ENCODE results near the gene CPNE4. TPM values are rescaled to one million over a fixed set of nuclear protein-coding genes. Genes with fewer than 3 reads are reported as not detected.

Gene CPNE4
- total RNA-seq, 1 donor from 2014 or later = not detected

GRCh38 chr3:131819381-131820055 lies 215.3 kb downstream of the CPNE4 start:
- Histone ChIP-seq H3K4me1 (ENCODE audit: control insufficient read depth in 3 of 3, insufficient read depth in 3 of 3, low read length in 3 of 3) (peaks cover 0 to 5% (median 0%) of the 10 kb centered on the region in 3 donors), H3K9ac (ENCODE audit: low read depth in 1 of 3, low read length in 3 of 3) (no peak overlapping the region), H3K9me3 (ENCODE audit: control insufficient read depth in 3 of 3, low read length in 3 of 3) (no peaks in the 10 kb centered on the region), H3K36me3 (ENCODE audit: control insufficient read depth in 3 of 3, insufficient read depth in 3 of 3, low read length in 3 of 3) (no peaks in the 10 kb centered on the region), H3K4me3 (ENCODE audit: low read length in 3 of 3) (no peak overlapping the region), H3K27me3 (ENCODE audit: control insufficient read depth in 3 of 3, insufficient read depth in 3 of 3, low read length in 3 of 3) (no peaks in the 10 kb centered on the region), H3K27ac (ENCODE audit: low read depth, low read length) (no peak overlapping the region)

GRCh38 chr3:131812433-131812832 lies 222.4 kb downstream of the CPNE4 start:
- Histone ChIP-seq H3K9ac (ENCODE audit: low read depth in 1 of 3, low read length in 3 of 3) (no peak overlapping the region), H3K36me3 (ENCODE audit: control insufficient read depth in 3 of 3, insufficient read depth in 3 of 3, low read length in 3 of 3) (no peaks in the 10 kb centered on the region), H3K4me1 (ENCODE audit: control insufficient read depth in 3 of 3, insufficient read depth in 3 of 3, low read length in 3 of 3) (no peaks in the 10 kb centered on the region), H3K9me3 (ENCODE audit: control insufficient read depth in 3 of 3, low read length in 3 of 3) (no peaks in the 10 kb centered on the region), H3K27me3 (ENCODE audit: control insufficient read depth in 3 of 3, insufficient read depth in 3 of 3, low read length in 3 of 3) (no peaks in the 10 kb centered on the region), H3K27ac (ENCODE audit: low read depth, low read length) (no peak overlapping the region), H3K4me3 (ENCODE audit: low read length in 3 of 3) (no peak overlapping the region)

GRCh38 chr3:131811481-131811880 lies 223.3 kb downstream of the CPNE4 start:
- Histone ChIP-seq H3K9me3 (ENCODE audit: control insufficient read depth in 3 of 3, low read length in 3 of 3) (no peaks in the 10 kb centered on the region), H3K9ac (ENCODE audit: low read depth in 1 of 3, low read length in 3 of 3) (no peak overlapping the region), H3K4me3 (ENCODE audit: low read length in 3 of 3) (no peak overlapping the region), H3K27ac (ENCODE audit: low read depth, low read length) (no peak overlapping the region), H3K36me3 (ENCODE audit: control insufficient read depth in 3 of 3, insufficient read depth in 3 of 3, low read length in 3 of 3) (no peaks in the 10 kb centered on the region), H3K4me1 (ENCODE audit: control insufficient read depth in 3 of 3, insufficient read depth in 3 of 3, low read length in 3 of 3) (no peaks in the 10 kb centered on the region), H3K27me3 (ENCODE audit: control insufficient read depth in 3 of 3, insufficient read depth in 3 of 3, low read length in 3 of 3) (no peaks in the 10 kb centered on the region)

GRCh38 chr3:131807822-131808221 lies 227.0 kb downstream of the CPNE4 start:
- Histone ChIP-seq H3K27ac (ENCODE audit: low read depth, low read length) (no peak overlapping the region), H3K9me3 (ENCODE audit: control insufficient read depth in 3 of 3, low read length in 3 of 3) (no peaks in the 10 kb centered on the region), H3K27me3 (ENCODE audit: control insufficient read depth in 3 of 3, insufficient read depth in 3 of 3, low read length in 3 of 3) (no peaks in the 10 kb centered on the region), H3K9ac (ENCODE audit: low read depth in 1 of 3, low read length in 3 of 3) (no peak overlapping the region), H3K36me3 (ENCODE audit: control insufficient read depth in 3 of 3, insufficient read depth in 3 of 3, low read length in 3 of 3) (no peaks in the 10 kb centered on the region), H3K4me3 (ENCODE audit: low read length in 3 of 3) (no peak overlapping the region), H3K4me1 (ENCODE audit: control insufficient read depth in 3 of 3, insufficient read depth in 3 of 3, low read length in 3 of 3) (no peaks in the 10 kb centered on the region)

- H3K36me3 ChIP-seq (ENCODE audit: control insufficient read depth in 3 of 3, insufficient read depth in 3 of 3, low read length in 3 of 3) = no peaks in the 10 kb centered on the region
- H3K9me3 ChIP-seq (ENCODE audit: control insufficient read depth in 3 of 3, low read length in 3 of 3) = no peaks in the 10 kb centered on the region
- no peak overlapping the region for H3K27ac ChIP-seq (ENCODE audit: low read depth, low read length)
- H3K9ac ChIP-seq (ENCODE audit: low read depth in 1 of 3, low read length in 3 of 3) = no peak overlapping the region
- no peaks in the 10 kb centered on the region for H3K4me1 ChIP-seq (ENCODE audit: control insufficient read depth in 3 of 3, insufficient read depth in 3 of 3, low read length in 3 of 3)
- no peaks in the 10 kb centered on the region for H3K27me3 ChIP-seq (ENCODE audit: control insufficient read depth in 3 of 3, insufficient read depth in 3 of 3, low read length in 3 of 3)
- H3K4me3 ChIP-seq (ENCODE audit: low read length in 3 of 3) = no peak overlapping the region
Measured at GRCh38 chr3:131806736-131807135, 228.1 kb downstream of the CPNE4 start.

- H3K4me1 ChIP-seq (ENCODE audit: control insufficient read depth in 3 of 3, insufficient read depth in 3 of 3, low read length in 3 of 3) = no peaks in the 10 kb centered on the region
- H3K9ac ChIP-seq (ENCODE audit: low read depth in 1 of 3, low read length in 3 of 3) = no peak overlapping the region
- no peak overlapping the region for H3K27ac ChIP-seq (ENCODE audit: low read depth, low read length)
- H3K9me3 ChIP-seq (ENCODE audit: control insufficient read depth in 3 of 3, low read length in 3 of 3) = no peaks in the 10 kb centered on the region
- H3K36me3 ChIP-seq (ENCODE audit: control insufficient read depth in 3 of 3, insufficient read depth in 3 of 3, low read length in 3 of 3) = no peaks in the 10 kb centered on the region
- H3K4me3 ChIP-seq (ENCODE audit: low read length in 3 of 3) = no peak overlapping the region
- H3K27me3 ChIP-seq (ENCODE audit: control insufficient read depth in 3 of 3, insufficient read depth in 3 of 3, low read length in 3 of 3) = no peaks in the 10 kb centered on the region
Measured at GRCh38 chr3:131804565-131805133, 230.2 kb downstream of the CPNE4 start.

GRCh38 chr3:131803113-131803512 lies 231.7 kb downstream of the CPNE4 start:
- Histone ChIP-seq H3K9ac (ENCODE audit: low read depth in 1 of 3, low read length in 3 of 3) (no peak overlapping the region), H3K27me3 (ENCODE audit: control insufficient read depth in 3 of 3, insufficient read depth in 3 of 3, low read length in 3 of 3) (no peaks in the 10 kb centered on the region), H3K4me3 (ENCODE audit: low read length in 3 of 3) (no peak overlapping the region), H3K9me3 (ENCODE audit: control insufficient read depth in 3 of 3, low read length in 3 of 3) (no peaks in the 10 kb centered on the region), H3K36me3 (ENCODE audit: control insufficient read depth in 3 of 3, insufficient read depth in 3 of 3, low read length in 3 of 3) (no peaks in the 10 kb centered on the region), H3K27ac (ENCODE audit: low read depth, low read length) (no peak overlapping the region), H3K4me1 (ENCODE audit: control insufficient read depth in 3 of 3, insufficient read depth in 3 of 3, low read length in 3 of 3) (no peaks in the 10 kb centered on the region)

- no peaks in the 10 kb centered on the region for H3K4me1 ChIP-seq (ENCODE audit: control insufficient read depth in 3 of 3, insufficient read depth in 3 of 3, low read length in 3 of 3)
- no peak overlapping the region for H3K4me3 ChIP-seq (ENCODE audit: low read length in 3 of 3)
- H3K9ac ChIP-seq (ENCODE audit: low read depth in 1 of 3, low read length in 3 of 3) = no peak overlapping the region
- H3K36me3 ChIP-seq (ENCODE audit: control insufficient read depth in 3 of 3, insufficient read depth in 3 of 3, low read length in 3 of 3) = no peaks in the 10 kb centered on the region
- H3K27ac ChIP-seq (ENCODE audit: low read depth, low read length) = no peak overlapping the region
- no peaks in the 10 kb centered on the region for H3K27me3 ChIP-seq (ENCODE audit: control insufficient read depth in 3 of 3, insufficient read depth in 3 of 3, low read length in 3 of 3)
- no peaks in the 10 kb centered on the region for H3K9me3 ChIP-seq (ENCODE audit: control insufficient read depth in 3 of 3, low read length in 3 of 3)
Measured at GRCh38 chr3:131802029-131802428, 232.8 kb downstream of the CPNE4 start.

GRCh38 chr3:131801566-131801965 lies 233.2 kb downstream of the CPNE4 start:
- H3K27me3 ChIP-seq (ENCODE audit: control insufficient read depth in 3 of 3, insufficient read depth in 3 of 3, low read length in 3 of 3) = no peaks in the 10 kb centered on the region
- no peaks in the 10 kb centered on the region for H3K36me3 ChIP-seq (ENCODE audit: control insufficient read depth in 3 of 3, insufficient read depth in 3 of 3, low read length in 3 of 3)
- no peaks in the 10 kb centered on the region for H3K9me3 ChIP-seq (ENCODE audit: control insufficient read depth in 3 of 3, low read length in 3 of 3)
- H3K4me3 ChIP-seq (ENCODE audit: low read length in 3 of 3) = no peak overlapping the region
- no peak overlapping the region for H3K9ac ChIP-seq (ENCODE audit: low read depth in 1 of 3, low read length in 3 of 3)
- no peak overlapping the region for H3K27ac ChIP-seq (ENCODE audit: low read depth, low read length)
- no peaks in the 10 kb centered on the region for H3K4me1 ChIP-seq (ENCODE audit: control insufficient read depth in 3 of 3, insufficient read depth in 3 of 3, low read length in 3 of 3)

- Histone ChIP-seq H3K36me3 (ENCODE audit: control insufficient read depth in 3 of 3, insufficient read depth in 3 of 3, low read length in 3 of 3) (no peaks in the 10 kb centered on the region), H3K27ac (ENCODE audit: low read depth, low read length) (no peak overlapping the region), H3K4me3 (ENCODE audit: low read length in 3 of 3) (no peak overlapping the region), H3K9me3 (ENCODE audit: control insufficient read depth in 3 of 3, low read length in 3 of 3) (no peaks in the 10 kb centered on the region), H3K4me1 (ENCODE audit: control insufficient read depth in 3 of 3, insufficient read depth in 3 of 3, low read length in 3 of 3) (peaks cover 0 to 3% (median 0%) of the 10 kb centered on the region in 3 donors), H3K27me3 (ENCODE audit: control insufficient read depth in 3 of 3, insufficient read depth in 3 of 3, low read length in 3 of 3) (no peaks in the 10 kb centered on the region), H3K9ac (ENCODE audit: low read depth in 1 of 3, low read length in 3 of 3) (no peak overlapping the region)
Measured at GRCh38 chr3:131797776-131798175, 237.0 kb downstream of the CPNE4 start.

Data from skeletal muscle tissue (tissue), 4 donors.